HCEC 1CT (cell line): ENCODE measurements around the gene ZNF2.
A peak's percentile ranks its signal among the peaks of the same experiment; 100 is the strongest.

Experiments used
- DNase-seq: peaks from one replicate; pipeline ENCODE4 v3.0.0-alpha.2; 2017

The ZNF2 gene

DNA sequence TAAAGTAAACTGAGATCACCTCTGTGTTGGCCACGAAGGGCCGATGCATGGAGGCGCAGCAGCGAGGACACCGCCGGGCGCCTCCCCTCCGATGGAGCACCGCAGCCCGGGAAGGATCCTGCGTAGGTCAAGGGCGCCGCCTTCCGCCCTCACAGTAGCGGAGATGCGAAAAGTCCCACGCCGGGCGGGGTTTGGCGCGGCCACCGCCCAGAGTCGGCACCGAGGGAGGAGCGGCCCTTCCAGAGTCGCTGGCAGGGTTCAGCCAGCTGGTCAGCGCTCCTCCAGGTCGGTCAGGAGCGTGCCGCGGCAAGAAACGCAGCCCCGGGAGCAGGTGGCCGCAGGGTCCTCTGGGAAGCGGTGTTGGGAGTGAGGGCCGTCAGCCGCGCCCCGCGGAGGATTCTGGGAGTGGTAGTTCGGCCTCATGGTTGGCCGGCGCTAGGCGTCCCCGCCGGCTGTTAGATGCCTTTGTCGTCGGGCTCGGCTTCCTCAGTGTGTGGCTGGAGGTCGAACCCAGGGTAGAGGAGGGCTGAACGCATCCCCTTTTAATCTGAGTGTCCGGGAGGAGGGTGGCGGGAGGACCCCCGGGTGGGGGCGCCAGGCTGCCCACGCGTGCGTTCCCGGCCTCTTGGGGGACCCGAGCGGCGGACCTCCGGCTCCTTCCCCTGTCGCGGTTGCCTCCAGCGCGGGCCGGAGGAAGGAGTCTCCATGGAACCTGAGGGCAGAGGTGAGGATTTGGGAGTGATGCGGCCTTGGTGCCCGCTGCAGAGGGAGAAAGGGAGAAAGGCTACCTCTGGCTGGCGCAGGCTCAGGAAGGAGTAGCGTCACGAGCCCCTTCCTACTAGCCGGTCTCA, 41.7 kb downstream of the ZNF2 start, which contains the start of gene ZNF892:
TSS of gene ZNF892 (plus strand) at position 411 of the 851 bp plus-strand sequence. CDS start at position 706, 295 bp downstream.
- DNase-seq: peak; percentile 90

DNA sequence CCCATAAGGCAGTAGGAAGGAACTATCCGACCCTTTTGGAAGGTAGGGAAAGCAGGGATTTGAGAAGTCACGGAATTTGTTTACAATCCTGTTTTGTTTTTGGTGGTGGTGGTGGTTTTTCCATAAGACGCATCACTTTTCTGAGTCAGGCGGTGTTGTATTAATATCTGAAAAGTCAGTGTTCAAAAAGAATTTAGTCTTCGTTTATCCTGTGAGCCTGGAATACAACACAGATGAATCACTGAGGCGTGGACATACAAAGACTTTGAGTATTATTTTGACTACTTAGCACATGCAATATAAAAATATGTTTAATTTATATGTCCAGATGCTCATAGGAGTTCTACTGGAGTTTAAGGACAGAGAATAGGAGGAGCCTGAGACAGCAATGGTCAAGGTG, 42.5 kb downstream of the ZNF2 start:
- peak; percentile 31 for DNase-seq

DNA sequence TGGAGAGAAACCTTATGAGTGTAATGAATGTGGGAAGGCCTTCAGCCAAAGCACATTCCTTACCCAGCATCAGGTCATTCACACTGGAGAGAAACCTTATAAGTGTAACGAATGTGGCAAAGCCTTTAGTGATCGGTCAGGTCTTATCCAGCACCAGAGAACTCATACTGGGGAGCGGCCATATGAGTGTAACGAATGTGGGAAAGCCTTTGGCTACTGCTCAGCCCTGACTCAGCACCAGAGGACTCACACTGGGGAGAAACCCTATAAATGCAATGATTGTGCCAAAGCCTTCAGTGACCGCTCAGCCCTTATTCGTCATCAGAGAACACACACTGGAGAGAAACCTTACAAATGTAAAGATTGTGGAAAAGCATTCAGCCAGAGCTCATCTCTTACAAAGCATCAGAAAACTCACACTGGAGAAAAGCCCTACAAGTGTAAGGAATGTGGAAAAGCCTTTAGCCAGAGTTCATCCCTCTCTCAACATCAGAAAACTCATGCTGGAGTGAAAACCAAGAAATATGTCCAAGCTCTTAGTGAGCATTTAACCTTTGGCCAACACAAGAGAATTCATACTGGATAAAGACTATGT, 49.5 kb downstream of the ZNF2 start:
- DNase-seq: no peak

DNA sequence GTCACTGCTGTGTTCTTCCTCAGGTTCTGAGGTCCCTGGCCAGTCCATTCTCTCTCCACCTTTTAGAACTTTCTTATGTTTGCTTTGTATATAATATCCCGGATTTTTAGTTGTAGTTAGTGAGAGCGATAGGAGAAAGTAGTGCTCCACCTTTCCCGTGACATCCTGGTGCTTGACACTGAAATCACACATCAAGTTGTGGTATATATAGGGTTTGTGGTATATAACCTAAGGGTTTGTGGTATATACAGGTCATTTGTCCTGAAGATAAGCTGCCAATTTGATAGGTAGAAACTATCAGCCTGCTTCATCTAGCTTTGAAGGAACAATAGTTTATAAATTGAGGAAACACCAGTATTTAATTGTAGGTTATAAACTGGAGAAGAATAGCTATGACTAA, 54.8 kb downstream of the ZNF2 start:
- no peak for DNase-seq

DNA sequence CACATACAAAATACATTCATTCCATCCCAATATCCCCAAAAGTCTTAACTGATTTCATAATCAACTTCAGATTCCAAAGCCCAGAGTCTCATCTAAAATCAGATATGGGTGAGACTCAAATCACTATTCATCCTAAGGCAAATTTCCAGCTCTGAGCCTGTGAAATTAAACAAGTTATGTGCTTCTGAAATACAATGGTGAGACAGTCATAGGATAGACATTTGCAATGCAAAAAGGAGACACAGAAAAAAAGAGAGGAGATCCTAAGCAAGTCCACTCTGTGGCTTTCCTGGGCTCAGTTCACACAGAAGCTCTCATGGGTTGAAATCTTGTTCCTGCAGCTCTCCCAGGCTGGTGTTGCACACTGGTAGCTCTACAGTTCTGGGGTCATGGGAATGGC, 60.0 kb downstream of the ZNF2 start:
- no peak for DNase-seq

DNA sequence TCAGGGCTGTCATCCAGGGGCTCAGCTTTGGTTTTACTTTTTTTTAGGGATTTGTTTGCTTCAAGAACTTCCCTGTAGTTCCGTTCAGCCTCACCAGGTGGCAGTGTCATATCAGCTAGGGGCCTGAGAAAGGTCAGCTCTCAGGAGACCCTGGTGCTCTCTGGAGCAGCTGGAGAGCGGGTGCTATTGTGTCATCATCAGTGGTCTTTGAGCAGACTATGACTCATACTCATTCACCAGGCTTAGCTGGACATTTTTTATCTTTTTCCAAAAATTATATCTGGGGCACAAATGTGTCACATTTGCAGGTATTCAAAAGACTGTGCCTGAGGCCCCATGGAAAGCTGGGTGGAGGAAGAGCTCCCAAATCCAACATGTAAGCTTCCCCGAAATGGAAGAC, 66.1 kb downstream of the ZNF2 start:
- peak; percentile 78 for DNase-seq

DNA sequence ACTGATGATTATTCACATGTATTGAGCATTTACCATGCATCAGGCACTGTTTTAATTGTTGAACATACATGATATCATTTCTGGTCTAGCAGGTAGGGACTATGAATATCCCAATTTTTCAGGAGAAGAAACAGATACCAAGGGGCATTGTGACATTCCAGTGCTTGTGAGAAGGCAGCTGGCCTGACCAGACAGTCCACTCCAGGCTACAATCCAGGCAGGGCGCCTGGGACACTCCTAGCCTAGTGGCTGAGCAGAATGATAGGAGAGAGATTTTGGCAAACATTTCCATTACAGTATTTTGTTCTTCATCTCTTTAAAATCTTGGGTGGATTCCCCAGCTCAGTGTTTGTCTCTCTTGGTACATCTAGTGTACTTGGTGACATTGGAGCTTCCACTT, 66.6 kb downstream of the ZNF2 start:
- DNase-seq: no peak
